HG03039 (cell line): Measurements from ENCODE around the gene SRSF7.
"Not testable (repeated sequence)": the region's sequence is repeated elsewhere in the genome, so short reads cannot be mapped to it uniquely, and the experiment has no call there.

Experiments
- ATAC-seq: cut with Tn5 transposase; IDR thresholded peaks from one replicate; pipeline ENCODE4 v1.9.1; 2021; ENCODE audit warnings: mild to moderate bottlenecking, moderate library complexity; ENCODE audit not compliant: unreplicated experiment

Gene SRSF7

GRCh38 chr2:38703336-38703735 is 47.8 kb downstream of the SRSF7 start:
- not testable (repeated sequence) for ATAC-seq

GRCh38 chr2:38702413-38702812 is 48.7 kb downstream of the SRSF7 start:
- no peak for ATAC-seq

GRCh38 chr2:38701542-38701941 is 49.6 kb downstream of the SRSF7 start:
- no peak for ATAC-seq

- ATAC-seq, result no peak
Measured at GRCh38 chr2:38700881-38701458, 50.2 kb downstream of the SRSF7 start.

GRCh38 chr2:38700113-38700785 is 50.9 kb downstream of the SRSF7 start:
- no peak for ATAC-seq

GRCh38 chr2:38698467-38699003 is 52.6 kb downstream of the SRSF7 start:
- ATAC-seq, result no peak

GRCh38 chr2:38697116-38697840 is 53.9 kb downstream of the SRSF7 start:
- ATAC-seq, result no peak
